ENCODE results near the gene COQ6. TPM values are rescaled to one million over a fixed set of nuclear protein-coding genes. Genes with fewer than 3 reads are reported as not detected.
"Not testable (repeated sequence)": the region's sequence is repeated elsewhere in the genome, so short reads cannot be mapped to it uniquely, and the experiment has no call there.

The COQ6 gene
- total RNA-seq, 2 donors from 2014 or later: 26.1 to 59.9 TPM

DNA sequence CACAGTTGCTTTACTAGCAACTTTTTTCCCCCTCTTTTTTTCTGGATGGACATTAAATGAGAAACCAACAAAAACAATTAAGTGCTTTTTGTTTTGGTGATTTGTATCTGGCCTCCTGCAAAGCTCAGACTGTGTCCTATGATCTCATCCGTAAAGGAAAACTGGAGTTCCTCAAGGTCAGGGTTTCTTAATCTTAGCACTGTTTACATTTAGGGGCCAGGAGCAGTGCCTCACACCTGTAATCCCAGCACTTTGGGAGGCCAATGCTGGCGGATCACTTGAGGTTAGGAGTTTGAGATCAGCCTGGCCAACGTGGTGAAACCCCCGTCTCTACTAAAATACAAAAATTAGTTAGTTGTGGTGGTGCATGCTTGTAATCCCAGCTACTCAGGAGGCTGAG, 41.0 kb downstream of the COQ6 start:
- 86% methylated on average over 4 of the region's 4 CpGs for WGBS
- DNase-seq (ENCODE audit: low spot score): no peak
- TF ChIP-seq POLR2A (IDR thresholded peaks at IDR 0.05): no peak
- Histone ChIP-seq H3K36me3 (no peaks in the 10 kb centered on the region), H3K9me3 (no peaks in the 10 kb centered on the region), H3K4me3 (no peak overlapping the region), H3K4me1 (replicated peaks) (peaks cover 2% of the 10 kb centered on the region), H3K27me3 (replicated peaks; ENCODE audit: insufficient read depth) (no peaks in the 10 kb centered on the region), H3K27ac (no peak overlapping the region)
- intact Hi-C loops (cut with DNase I): no loop called here

- H3K9me3 ChIP-seq; H3K4me3 ChIP-seq; DNase-seq (ENCODE audit: low spot score); intact Hi-C loops (cut with DNase I); H3K4me1 ChIP-seq (replicated peaks); H3K36me3 ChIP-seq; H3K27me3 ChIP-seq (replicated peaks; ENCODE audit: insufficient read depth); H3K27ac ChIP-seq: not testable (repeated sequence)
- 99% methylated on average over 7 of the region's 7 CpGs for WGBS
Observed at GRCh38 chr14:73994926-73995325, 44.8 kb downstream of the COQ6 start.

DNA sequence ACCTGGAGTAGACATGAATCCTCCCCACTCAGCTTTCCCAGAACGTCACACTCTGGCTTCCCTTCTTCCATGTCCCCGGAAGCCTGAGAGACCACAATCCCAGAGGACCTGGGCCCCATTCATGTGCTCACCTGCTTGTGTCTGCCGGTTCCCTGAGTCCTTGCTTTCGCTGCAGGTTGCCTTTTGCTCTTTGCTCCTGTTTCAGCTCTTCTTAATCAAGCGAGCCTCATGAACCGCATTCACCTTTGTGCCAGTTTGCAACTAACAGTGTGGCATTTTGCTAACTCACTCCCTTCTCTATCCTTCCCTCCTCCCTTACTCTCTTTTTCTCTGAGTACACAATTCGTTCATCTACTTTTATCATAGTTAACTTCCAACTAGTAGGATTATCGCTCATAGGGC, 45.9 kb downstream of the COQ6 start:
- TF ChIP-seq POLR2A (IDR thresholded peaks at IDR 0.05) (no peak), POLR2AphosphoS5 (IDR thresholded peaks at IDR 0.05) (no peak), CTCF (IDR thresholded peaks at IDR 0.05) (no peak)
- no peak overlapping the region for H3K4me3 ChIP-seq
- WGBS: 88% methylated on average over 8 of the region's 8 CpGs
- no peaks in the 10 kb centered on the region for H3K36me3 ChIP-seq
- no peaks in the 10 kb centered on the region for H3K27me3 ChIP-seq (replicated peaks; ENCODE audit: insufficient read depth)
- H3K4me1 ChIP-seq (replicated peaks): peaks cover 5% of the 10 kb centered on the region
- H3K9me3 ChIP-seq: no peaks in the 10 kb centered on the region
- intact Hi-C loops (cut with DNase I): no loop called here
- peak overlapping the region in 1 of 2 donors; percentile 8 for H3K27ac ChIP-seq
- no peak for DNase-seq (ENCODE audit: low spot score)

DNA sequence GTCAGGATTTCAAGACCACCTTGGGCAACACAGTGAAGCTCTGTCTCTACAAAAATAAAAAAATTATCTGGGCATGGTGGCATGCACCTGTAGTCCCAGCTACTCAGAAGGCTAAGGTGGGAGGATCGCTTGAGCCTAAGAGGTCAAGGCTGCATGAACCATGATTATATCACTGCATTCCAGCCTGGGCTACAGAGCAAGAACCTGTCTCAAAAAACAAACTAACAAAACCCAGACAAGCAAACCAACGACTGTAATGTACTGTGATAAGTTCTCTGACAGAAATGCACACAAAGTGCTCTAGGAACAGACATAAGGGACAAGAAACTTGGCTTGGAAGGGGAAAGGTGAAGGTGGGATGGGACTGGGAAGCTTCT, 46.6 kb downstream of the COQ6 start:
- H3K4me1 ChIP-seq (replicated peaks): peaks cover 5% of the 10 kb centered on the region
- 48% methylated on average over 2 of the region's 2 CpGs for WGBS
- no peaks in the 10 kb centered on the region for H3K27me3 ChIP-seq (replicated peaks; ENCODE audit: insufficient read depth)
- H3K36me3 ChIP-seq: no peaks in the 10 kb centered on the region
- peak; percentile 3 for TF ChIP-seq POLR2AphosphoS5 (IDR thresholded peaks at IDR 0.05)
- TF ChIP-seq POLR2A (IDR thresholded peaks at IDR 0.05): no peak
- no peak for DNase-seq (ENCODE audit: low spot score)
- intact Hi-C loops (cut with DNase I): no loop called here
- H3K4me3 ChIP-seq: no peak overlapping the region
- no peaks in the 10 kb centered on the region for H3K9me3 ChIP-seq
- H3K27ac ChIP-seq: peak overlapping the region; percentile 32 to 51

DNA sequence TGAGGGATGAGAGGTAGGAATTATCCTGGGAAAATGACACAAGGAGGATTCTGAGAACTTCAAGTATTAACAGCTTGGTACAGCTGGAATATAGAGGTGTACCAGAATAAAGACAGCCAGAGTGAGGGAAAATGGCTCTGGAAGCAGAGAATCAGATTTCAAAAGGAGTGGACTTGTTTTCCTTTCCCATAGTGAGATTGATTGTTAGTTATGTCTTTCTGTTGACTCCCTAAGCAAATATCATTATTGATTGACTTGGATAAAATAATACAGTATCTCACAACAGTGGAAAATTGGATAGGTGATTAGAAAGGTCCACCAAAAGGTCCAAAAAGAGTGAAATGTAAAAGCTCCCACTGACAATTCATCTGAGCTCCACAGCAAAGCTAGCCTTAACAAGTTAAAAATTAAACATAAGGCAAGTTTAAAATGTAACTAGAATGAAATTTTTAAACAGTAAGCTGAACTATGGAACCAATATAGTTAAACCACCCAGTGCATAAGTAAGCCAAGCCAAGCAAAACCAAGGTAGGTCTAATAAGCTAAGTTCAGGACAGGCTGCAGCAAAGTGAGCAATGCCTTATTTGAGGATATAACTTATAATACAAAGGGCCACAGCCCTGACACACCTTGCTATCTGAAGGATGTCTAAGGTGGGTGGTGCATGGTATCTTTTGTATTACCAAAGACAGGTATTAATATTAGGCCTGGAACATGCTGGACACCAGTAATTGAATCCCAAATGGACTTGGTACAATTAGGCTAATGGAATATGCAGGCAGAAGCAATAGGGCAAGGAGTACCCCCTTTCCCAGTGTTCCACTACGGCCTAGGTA, 47.2 kb downstream of the COQ6 start:
- Histone ChIP-seq H3K9me3 (no peaks in the 10 kb centered on the region), H3K36me3 (no peaks in the 10 kb centered on the region), H3K27ac (peak overlapping the region; percentile 51 to 54), H3K27me3 (replicated peaks; ENCODE audit: insufficient read depth) (no peaks in the 10 kb centered on the region), H3K4me3 (no peak overlapping the region), H3K4me1 (replicated peaks) (peaks cover 5% of the 10 kb centered on the region)
- intact Hi-C loops (cut with DNase I): no loop called here
- no peak for DNase-seq (ENCODE audit: low spot score)
- no peak for TF ChIP-seq POLR2A (IDR thresholded peaks at IDR 0.05)
- no peak for TF ChIP-seq POLR2AphosphoS5 (IDR thresholded peaks at IDR 0.05)
- TF ChIP-seq CTCF (IDR thresholded peaks at IDR 0.05): no peak
- 80% methylated on average over 1 of the region's 1 CpG for WGBS

DNA sequence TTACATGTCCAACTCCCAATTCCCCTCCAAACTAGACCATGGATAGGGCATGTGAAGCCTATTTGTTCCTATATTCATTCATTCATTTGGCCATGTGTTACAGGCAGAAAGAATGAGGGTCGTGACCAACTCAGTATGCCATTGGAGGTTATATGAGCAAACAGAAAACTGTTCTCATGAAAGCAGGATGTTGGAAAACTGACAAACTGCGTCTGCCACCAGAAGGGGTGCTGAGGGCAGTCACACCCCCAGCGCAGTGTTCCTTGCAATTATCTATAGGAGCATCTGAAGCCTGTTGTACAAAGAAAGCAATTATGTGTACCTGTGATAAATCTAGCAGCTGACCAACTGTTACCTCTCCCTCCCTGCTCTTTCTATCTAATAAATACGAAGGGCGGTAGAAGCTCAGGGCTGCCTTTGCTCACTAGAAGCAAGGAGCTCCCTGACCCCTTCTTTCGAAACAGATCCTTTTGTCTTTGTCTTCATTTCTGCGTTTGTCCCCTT, 47.9 kb downstream of the COQ6 start:
- intact Hi-C loops (cut with DNase I): no loop called here
- TF ChIP-seq CTCF (IDR thresholded peaks at IDR 0.05) (no peak), POLR2AphosphoS5 (IDR thresholded peaks at IDR 0.05) (peak; percentile 25)
- H3K9me3 ChIP-seq: no peaks in the 10 kb centered on the region
- WGBS: 66% methylated on average over 7 of the region's 7 CpGs
- peak overlapping the region; percentile 46 to 54 for H3K27ac ChIP-seq
- H3K27me3 ChIP-seq (replicated peaks; ENCODE audit: insufficient read depth): no peaks in the 10 kb centered on the region
- peak; percentile 44 for DNase-seq (ENCODE audit: low spot score)
- H3K36me3 ChIP-seq: no peaks in the 10 kb centered on the region
- peaks cover 5% of the 10 kb centered on the region for H3K4me1 ChIP-seq (replicated peaks)
- H3K4me3 ChIP-seq: no peak overlapping the region

Measured in prostate gland (tissue), 2 donors.